Keratinocyte (primary cell): ENCODE results near the gene ASS1. TPM values are rescaled to one million over a fixed set of nuclear protein-coding genes. Genes with fewer than 3 reads are reported as not detected.
A peak's percentile ranks its signal among the peaks of the same experiment; 100 is the strongest.

Source experiments
- DNase-seq: peaks from one replicate; pipeline ENCODE4 v3.0.0-alpha.2; 2011; ENCODE audit warnings: low read depth, missing footprints, low spot score
- FAIRE-seq: peaks from 2 replicates; lab custom pipeline; 2011; peaks lifted over from hg19 to GRCh38; lab: Jason Lieb, UNC
- H2AFZ ChIP-seq: 2 replicates; pipeline ENCODE4 v1.6.0; 2012; ENCODE audit warnings: low read length, control low read depth, inconsistent platforms; ENCODE audit not compliant: control insufficient read depth
- H3K27ac ChIP-seq: 2 replicates; pipeline ENCODE4 v1.5.1; 2011; ENCODE audit warnings: low read length; ENCODE audit not compliant: control insufficient read depth, insufficient read depth
- H3K27me3 ChIP-seq: 3 replicates; pipeline ENCODE4 v1.6.0; 2011; ENCODE audit warnings: low read length; ENCODE audit not compliant: control insufficient read depth, insufficient read depth; ENCODE audit errors: extremely low read depth
- H3K36me3 ChIP-seq, 2 experiments: 2 replicates in 1 of 2; 3 replicates in 1 of 2; pipeline ENCODE4 v1.5.1; 2011; ENCODE audit warnings: low read length in 2 of 2, mild to moderate bottlenecking in 1 of 2; ENCODE audit not compliant: control insufficient read depth in 2 of 2, insufficient read depth in 2 of 2; ENCODE audit errors: extremely low read depth in 1 of 2
- H3K4me1 ChIP-seq: 3 replicates; pipeline ENCODE4 v1.5.1; 2011; ENCODE audit warnings: low read length; ENCODE audit not compliant: control insufficient read depth, insufficient read depth; ENCODE audit errors: extremely low read depth
- H3K4me2 ChIP-seq: 3 replicates; pipeline ENCODE4 v1.6.0; 2011; ENCODE audit warnings: low read depth, low read length; ENCODE audit not compliant: control insufficient read depth, insufficient read depth; ENCODE audit errors: extremely low read depth
- H3K4me3 ChIP-seq, 3 experiments: fragments of 200-600 bp in 1 of 3; sonication (generic) in 1 of 3; 2 replicates in 2 of 3; 3 replicates in 1 of 3; pipeline ENCODE4 v1.5.1; 2011 to 2016; ENCODE audit warnings: low read length in 3 of 3, mild to moderate bottlenecking in 3 of 3, control low read depth in 2 of 3, inconsistent platforms in 1 of 3, low read depth in 1 of 3, mixed read lengths in 1 of 3, mixed run types in 1 of 3, moderate library complexity in 1 of 3; ENCODE audit not compliant: control insufficient read depth in 2 of 3, insufficient read depth in 2 of 3; ENCODE audit errors: extremely low read depth in 1 of 3
- H3K79me2 ChIP-seq: 2 replicates; pipeline ENCODE4 v1.6.0; 2012; ENCODE audit warnings: low read length; ENCODE audit not compliant: control insufficient read depth, insufficient read depth
- H3K9ac ChIP-seq: 3 replicates; pipeline ENCODE4 v1.6.0; 2011; ENCODE audit warnings: low read length; ENCODE audit not compliant: control insufficient read depth, insufficient read depth; ENCODE audit errors: extremely low read depth
- H3K9me1 ChIP-seq: 3 replicates; pipeline ENCODE4 v1.6.0; 2011; ENCODE audit warnings: low read length; ENCODE audit not compliant: control insufficient read depth, insufficient read depth; ENCODE audit errors: extremely low read depth
- H3K9me3 ChIP-seq: 2 replicates; pipeline ENCODE4 v1.5.1; 2012; ENCODE audit warnings: low read depth, low read length; ENCODE audit not compliant: control insufficient read depth
- H4K20me1 ChIP-seq: 3 replicates; pipeline ENCODE4 v1.6.0; 2011; ENCODE audit warnings: low read length; ENCODE audit not compliant: control insufficient read depth, insufficient read depth; ENCODE audit errors: extremely low read depth
- EZH2 ChIP-seq: IDR thresholded peaks from one replicate; pipeline ENCODE4 v1.6.1; 2012; ENCODE audit warnings: inconsistent platforms, mild to moderate bottlenecking, low read length, moderate library complexity
- dilution Hi-C: fragments of 300-500 bp; cut with MboI; formaldehyde crosslinking; loops from one replicate; pipeline ENCODE4 v1.7.0; 2020; ENCODE audit warnings: low sequenced_read_pairs; ENCODE audit not compliant: extremely low pct_ligation_motif_present
- polyA minus RNA-seq, 3 experiments: library from RNA; depleted of rRNA, polyadenylated mRNA; stranded (reverse); fragments of >200 nt; gene quantifications; 1 replicate in 1 of 3; 2 replicates in 1 of 3; 3 replicates in 1 of 3; pipeline ENCODE4 v1.2.3, GENCODE V29; 2011
- polyA plus RNA-seq, 5 experiments: library from polyadenylated mRNA; depleted of rRNA in 3 of 5; stranded (reverse) in 3 of 5; stranded (forward) in 1 of 5; unstranded in 1 of 5; fragments of >200 nt; gene quantifications; 1 replicate in 1 of 5; 2 replicates in 3 of 5; 3 replicates in 1 of 5; pipeline versions ENCODE4 v1.2.1 to v1.2.3, GENCODE V29; 2011 to 2012; ENCODE audit warnings: missing spikeins in 2 of 5, low read depth in 1 of 5, low replicate concordance in 1 of 5
- TF ChIP-seq, protein P1 (sequence below), 3 experiments: IDR thresholded peaks in 1 of 3; conservative IDR thresholded peaks in 1 of 3; optimal IDR thresholded peaks in 1 of 3; 2 replicates in 2 of 3; 3 replicates in 1 of 3; pipeline versions ENCODE3 to v1.5.1; 2011; ENCODE audit warnings: low read length in 3 of 3, mild to moderate bottlenecking in 3 of 3, moderate library complexity in 2 of 3, control low read depth in 1 of 3, inconsistent platforms in 1 of 3; ENCODE audit not compliant: insufficient read depth in 2 of 3; ENCODE audit errors: extremely low read depth in 1 of 3

ASS1 gene
- polyA plus RNA-seq (23.7 to 165 TPM (median 52.4 TPM) in 3 replicates), polyA minus RNA-seq (14.8 to 109 TPM (median 33.0 TPM) in 3 replicates)
- polyA plus RNA-seq (2011; ENCODE audit: low read depth) = 71.7 TPM
- 132 and 143 TPM in 2 replicates for polyA plus RNA-seq (2011; cell fraction: cytosol; rRNA removed)
- polyA plus RNA-seq (2011; cell fraction: nucleus; rRNA removed) = 63.8 and 83.2 TPM in 2 replicates
- 20.0 and 238 TPM in 2 replicates for polyA plus RNA-seq (2012; ENCODE audit: low replicate concordance)
- 79.4 TPM for polyA minus RNA-seq (2011; cell fraction: cytosol; rRNA and poly(A)+ RNA removed)
- 21.1 and 26.4 TPM in 2 replicates for polyA minus RNA-seq (2011; cell fraction: nucleus; rRNA and poly(A)+ RNA removed)

DNA sequence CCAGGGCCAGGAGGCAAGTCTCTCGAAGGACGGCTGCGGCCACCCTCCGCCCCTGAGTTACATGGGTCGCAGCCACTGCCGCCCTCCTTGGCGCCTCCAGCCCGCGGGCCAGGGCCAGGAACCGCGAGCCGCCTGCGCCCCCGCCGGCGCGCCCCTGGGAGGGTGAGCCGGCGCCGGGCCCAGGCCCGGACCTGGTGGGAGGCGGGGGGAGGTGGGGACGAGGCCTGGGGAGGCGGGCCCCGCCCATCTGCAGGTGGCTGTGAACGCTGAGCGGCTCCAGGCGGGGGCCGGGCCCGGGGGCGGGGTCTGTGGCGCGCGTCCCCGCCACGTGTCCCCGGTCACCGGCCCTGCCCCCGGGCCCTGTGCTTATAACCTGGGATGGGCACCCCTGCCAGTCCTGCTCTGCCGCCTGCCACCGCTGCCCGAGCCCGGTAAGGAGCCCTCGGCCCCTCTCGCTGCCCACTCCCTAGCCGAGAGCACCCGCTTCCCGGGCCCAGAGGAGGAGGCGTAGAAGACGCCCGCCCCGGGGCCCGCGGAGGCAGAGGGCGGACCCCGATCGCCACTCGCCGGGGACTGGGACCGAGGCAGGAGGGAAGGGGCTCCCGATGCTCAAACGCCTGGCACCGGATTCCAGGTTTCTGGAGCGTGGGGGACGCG, at the start of gene ASS1:
Gene ASS1, plus strand, starts transcription at position 397 of the 657 bp plus-strand sequence. CDS start 7,268 bp downstream, outside the sequence.
- H3K27ac ChIP-seq = peak within 1 kb of the TSS; percentile 14
- peak within 1 kb of the TSS; percentile 51 to 69 (median 65) for H3K4me3 ChIP-seq
- no peak for DNase-seq
- peaks cover 35% of the 10 kb centered on the region for H3K4me1 ChIP-seq
- H4K20me1 ChIP-seq = no peaks in the 10 kb centered on the region
- H3K27me3 ChIP-seq = peaks cover 11% of the 10 kb centered on the region
- H3K9me3 ChIP-seq = peaks cover 1% of the 10 kb centered on the region
- no peaks in the 10 kb centered on the region for H3K9me1 ChIP-seq
- no peaks in the 10 kb centered on the region for H3K36me3 ChIP-seq
- H2AFZ ChIP-seq = peak within 1 kb of the TSS; percentile 46
- TF ChIP-seq, protein P1, sequence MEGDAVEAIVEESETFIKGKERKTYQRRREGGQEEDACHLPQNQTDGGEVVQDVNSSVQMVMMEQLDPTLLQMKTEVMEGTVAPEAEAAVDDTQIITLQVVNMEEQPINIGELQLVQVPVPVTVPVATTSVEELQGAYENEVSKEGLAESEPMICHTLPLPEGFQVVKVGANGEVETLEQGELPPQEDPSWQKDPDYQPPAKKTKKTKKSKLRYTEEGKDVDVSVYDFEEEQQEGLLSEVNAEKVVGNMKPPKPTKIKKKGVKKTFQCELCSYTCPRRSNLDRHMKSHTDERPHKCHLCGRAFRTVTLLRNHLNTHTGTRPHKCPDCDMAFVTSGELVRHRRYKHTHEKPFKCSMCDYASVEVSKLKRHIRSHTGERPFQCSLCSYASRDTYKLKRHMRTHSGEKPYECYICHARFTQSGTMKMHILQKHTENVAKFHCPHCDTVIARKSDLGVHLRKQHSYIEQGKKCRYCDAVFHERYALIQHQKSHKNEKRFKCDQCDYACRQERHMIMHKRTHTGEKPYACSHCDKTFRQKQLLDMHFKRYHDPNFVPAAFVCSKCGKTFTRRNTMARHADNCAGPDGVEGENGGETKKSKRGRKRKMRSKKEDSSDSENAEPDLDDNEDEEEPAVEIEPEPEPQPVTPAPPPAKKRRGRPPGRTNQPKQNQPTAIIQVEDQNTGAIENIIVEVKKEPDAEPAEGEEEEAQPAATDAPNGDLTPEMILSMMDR (optimal IDR thresholded peaks at IDR 0.05 in 1 of 3, IDR thresholded peaks at IDR 0.05 in 1 of 3, conservative IDR thresholded peaks at IDR 0.05 in 1 of 3; ENCODE audit: extremely low read depth in 1 of 3, insufficient read depth in 2 of 3, low read length in 3 of 3) = no peak
- TF ChIP-seq EZH2 = no peak
- peak within 1 kb of the TSS; percentile 63 for H3K9ac ChIP-seq
- H3K4me2 ChIP-seq = peak within 1 kb of the TSS; percentile 87
- dilution Hi-C loops = no loop called here
- FAIRE-seq = no peak
- no peaks in the 10 kb centered on the region for H3K79me2 ChIP-seq

DNA sequence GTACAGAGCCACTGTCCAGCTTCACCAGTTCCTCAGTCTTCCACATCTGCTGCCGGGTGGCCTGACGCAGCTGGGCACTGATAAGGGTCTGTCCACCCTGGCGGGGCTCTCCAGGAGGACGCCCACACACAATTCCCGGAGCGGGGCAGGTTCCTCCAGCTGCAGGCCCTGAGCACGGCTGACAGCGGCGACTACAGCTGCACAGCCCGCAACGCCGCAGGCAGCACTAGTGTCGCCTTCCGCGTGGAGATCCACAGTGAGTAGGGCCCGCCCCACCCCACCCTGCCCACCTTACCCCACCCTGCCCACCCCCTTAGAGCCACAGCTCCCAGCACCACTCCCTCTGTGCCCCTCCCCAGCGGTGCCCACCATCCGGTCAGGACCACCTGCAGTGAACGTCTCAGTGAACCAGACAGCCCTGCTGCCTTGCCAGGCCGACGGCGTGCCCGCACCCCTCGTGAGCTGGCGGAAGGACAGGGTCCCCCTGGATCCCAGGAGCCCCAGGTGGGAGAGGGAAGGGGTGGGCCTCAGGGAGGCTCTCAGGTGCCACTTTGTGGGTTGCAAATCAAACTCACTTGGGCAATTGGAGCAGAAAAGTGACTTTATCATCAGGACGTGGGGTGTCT, 48.8 kb upstream of the ASS1 start:
- no peaks in the 10 kb centered on the region for H3K36me3 ChIP-seq
- H3K27me3 ChIP-seq = peaks cover 4% of the 10 kb centered on the region
- no peak overlapping the region for H3K4me2 ChIP-seq
- dilution Hi-C loops = no loop called here
- H3K27ac ChIP-seq = no peak overlapping the region
- peaks cover 4% of the 10 kb centered on the region for H3K4me1 ChIP-seq
- no peaks in the 10 kb centered on the region for H3K9me3 ChIP-seq
- no peaks in the 10 kb centered on the region for H3K9me1 ChIP-seq
- DNase-seq = no peak
- TF ChIP-seq, protein P1 (optimal IDR thresholded peaks at IDR 0.05 in 1 of 3, IDR thresholded peaks at IDR 0.05 in 1 of 3, conservative IDR thresholded peaks at IDR 0.05 in 1 of 3; ENCODE audit: extremely low read depth in 1 of 3, insufficient read depth in 2 of 3, low read length in 3 of 3) = no peak
- no peak overlapping the region for H3K9ac ChIP-seq
- no peaks in the 10 kb centered on the region for H4K20me1 ChIP-seq
- no peak overlapping the region for H2AFZ ChIP-seq
- H3K79me2 ChIP-seq = no peaks in the 10 kb centered on the region
- no peak overlapping the region for H3K4me3 ChIP-seq
- FAIRE-seq = no peak
